Heart left ventricle (tissue), 16 donors: ENCODE results near the gene SPAG9. TPM values are rescaled to one million over a fixed set of nuclear protein-coding genes. Genes with fewer than 3 reads are reported as not detected.
A peak's percentile ranks its signal among the peaks of the same experiment; 100 is the strongest.
"Not testable (repeated sequence)": the region's sequence is repeated elsewhere in the genome, so short reads cannot be mapped to it uniquely, and the experiment has no call there.

Source experiments
- ATAC-seq, 4 donors: fragments of 200-7000 bp; cut with Tn5 transposase; one replicate each; pipeline ENCODE4 v1.9.1; 2020 to 2022; ENCODE audit warnings: moderate library complexity in 4 of 4, mild to moderate bottlenecking in 3 of 4, moderate number of reproducible peaks in 1 of 4
- DNase-seq, 5 donors: peaks; one replicate each; pipeline ENCODE4 v3.0.0-alpha.2; 2020
- H3K27ac ChIP-seq, 12 donors: fragments of 200-600 bp; sonication (generic) in 4 of 12; one replicate each; pipeline versions ENCODE4 v1.5.0 to v1.8.0; 2016 to 2022; ENCODE audit warnings: mild to moderate bottlenecking in 2 of 12
- H3K27me3 ChIP-seq, 9 donors: fragments of 200-600 bp; sonication (generic) in 2 of 9; one replicate each; pipeline versions ENCODE4 v1.5.1 to v1.8.0; 2016 to 2022; ENCODE audit warnings: mild to moderate bottlenecking in 3 of 9
- H3K36me3 ChIP-seq, 9 donors: fragments of 200-600 bp; sonication (generic) in 2 of 9; one replicate each; pipeline versions ENCODE4 v1.5.0 to v1.8.0; 2018 to 2022; ENCODE audit warnings: mild to moderate bottlenecking in 2 of 9
- H3K4me1 ChIP-seq, 12 donors: fragments of 200-600 bp; sonication (generic) in 4 of 12; one replicate each; pipeline versions ENCODE4 v1.5.0 to v1.8.0; 2016 to 2022; ENCODE audit warnings: mild to moderate bottlenecking in 3 of 12
- H3K4me3 ChIP-seq, 12 donors: fragments of 200-600 bp; sonication (generic) in 4 of 12; one replicate each; pipeline versions ENCODE4 v1.5.0 to v1.8.0; 2017 to 2022; ENCODE audit warnings: mild to moderate bottlenecking in 9 of 12, moderate library complexity in 4 of 12
- H3K9me3 ChIP-seq, 12 donors: fragments of 200-600 bp; sonication (generic) in 4 of 12; one replicate each; pipeline versions ENCODE4 v1.5.0 to v1.8.0; 2016 to 2022; ENCODE audit warnings: mild to moderate bottlenecking in 1 of 12
- CTCF ChIP-seq, 12 donors: fragments of 200-600 bp; sonication (generic) in 4 of 12; IDR thresholded peaks; one replicate each; pipeline versions ENCODE4 v1.5.0 to v1.8.0; 2018 to 2022; ENCODE audit warnings: antibody characterized with exemption in 12 of 12, mild to moderate bottlenecking in 5 of 12
- POLR2A ChIP-seq, 2 donors: fragments of 450-650 bp; IDR thresholded peaks; one replicate each; pipeline ENCODE4 v1.6.1; 2017; ENCODE audit warnings: antibody characterized with exemption in 2 of 2, mild to moderate bottlenecking in 2 of 2, moderate library complexity in 2 of 2
- WGBS, 4 donors: extraction: QIAGEN DNeasy Blood & Tissue Kit in 2 of 4; methylation state at CpG; one replicate each; pipeline versions ENCODE4 v1.1.5 to v1.1.7; 2013 to 2018; 5-methylcytosine and 5-hydroxymethylcytosine counted together
- intact Hi-C, 10 donors: fragments of 100-400 bp; cut with DNase I; formaldehyde crosslinking; loops; one replicate each; pipeline versions ENCODE4 v1.11.1 to v1.14.2; 2022
- polyA plus RNA-seq, 2 donors: library from polyadenylated mRNA; stranded (reverse); fragments of 200-250 nt; gene quantifications; one replicate each; pipeline ENCODE4 v1.2.3, GENCODE V29; 2013
- total RNA-seq, 9 donors: library from RNA; depleted of rRNA in 2 of 9; stranded (reverse); fragments of >200 nt in 2 of 9; fragmentation: NEBNext Ultra II Directional in 3 of 9; extraction: Animal tissue kit (Norgen Biotek cat#: 25700) in 3 of 9; gene quantifications; one replicate each; pipeline versions ENCODE4 v1.1.0 to v1.2.4, GENCODE V29; 2016 to 2023
- donor health status: ischemic (EF 13 %, LVEDD 7.1; RV severe dilation, severe dysfunction).
- donor health status: healthy with polysubstance abuse.
- donor health status: DM: no; HTN: yes; CAD: no.
- donor health status: DM: no; HTN: no; CAD: no.
- donor health status: ischemic (EF 25% LVEDD 6.9; RV normal size, moderate dysfunction).
- donor health status: ischemic (EF 25% LVEDD 5.7; RV mildly dilated, moderate dysfunction).
- donor health status: healthy.
- donor health status: DM: yes; HTN: yes; CAD: no.
- donor health status: ischemic (EF 35%, LVEDD 5.7; RV mildly dilated, moderate dysfunction).
- donor health status: nonischemic (EF 11% LVEDD 7.7; RV severe dilation, severe dysfunction).
- donor health status: DM: yes; HTN: yes; CAD: no.
- donor health status: PGD.
- donor health status: ischemic (EF 29% LVEDD 5.4; RV normal size, mild dysfunction).
- donor health status: nonischemic (EF 23%, LVEDD 6.1; RV moderate dilation, normal function).

The SPAG9 gene
- total and polyA plus RNA-seq, 11 donors, result 15.9 to 65.4 (median 52.9) TPM

GRCh38 chr17:51133365-51133764 lies 12.7 kb upstream of the SPAG9 start:
- Histone ChIP-seq H3K9me3 (no peaks in the 10 kb centered on the region), H3K36me3 (no peaks in the 10 kb centered on the region), H3K27me3 (no peaks in the 10 kb centered on the region), H3K27ac (peak overlapping the region in 11 of 12 donors; percentile 55 to 81 (median 73)), H3K4me1 (peaks cover 0 to 19% (median 8%) of the 10 kb centered on the region in 12 donors), H3K4me3 (no peak overlapping the region)
- DNase-seq (no peak), ATAC-seq (no peak)
- TF ChIP-seq POLR2A (IDR thresholded peaks at IDR 0.05) (no peak), CTCF (IDR thresholded peaks at IDR 0.05) (no peak)
- 73 to 89% (median 80%) methylated on average over 2 of the region's 2 CpGs for WGBS, 4 donors
- intact Hi-C loops, result no loop called here

- intact Hi-C loops, result no loop called here
- no peak overlapping the region for H3K4me3 ChIP-seq
- no peak for DNase-seq
- TF ChIP-seq CTCF (IDR thresholded peaks at IDR 0.05) (no peak), POLR2A (IDR thresholded peaks at IDR 0.05) (no peak)
- H3K4me1 ChIP-seq, result peaks cover 0 to 22% (median 8%) of the 10 kb centered on the region in 12 donors
- no peaks in the 10 kb centered on the region for H3K9me3 ChIP-seq
- no peaks in the 10 kb centered on the region for H3K27me3 ChIP-seq
- H3K36me3 ChIP-seq, result no peaks in the 10 kb centered on the region
- peak overlapping the region in 11 of 12 donors; percentile 55 to 81 (median 73) for H3K27ac ChIP-seq
- peak; percentile 60 to 91 (median 82) for ATAC-seq
These were observed 12.3 kb upstream of the SPAG9 start for GRCh38 chr17:51132964-51133319.

- peaks cover 0 to 17% (median 6%) of the 10 kb centered on the region in 12 donors for H3K4me1 ChIP-seq
- H3K4me3 ChIP-seq, result no peak overlapping the region
- TF ChIP-seq CTCF (IDR thresholded peaks at IDR 0.05) (no peak), POLR2A (IDR thresholded peaks at IDR 0.05) (no peak)
- intact Hi-C loops, result no loop called here
- DNase-seq, result peak in 1 of 5 donors; percentile 11
- no peaks in the 10 kb centered on the region for H3K9me3 ChIP-seq
- no peak overlapping the region for H3K27ac ChIP-seq
- H3K27me3 ChIP-seq, result no peaks in the 10 kb centered on the region
- H3K36me3 ChIP-seq, result no peaks in the 10 kb centered on the region
- ATAC-seq, result no peak
- 62 to 74% (median 64%) methylated on average over 3 of the region's 3 CpGs for WGBS, 4 donors
These were observed 7.4 kb upstream of the SPAG9 start for GRCh38 chr17:51128076-51128475.

- Histone ChIP-seq H3K27ac (peak overlapping the region in 1 of 12 donors; percentile 38), H3K36me3 (no peaks in the 10 kb centered on the region), H3K4me3 (no peak overlapping the region), H3K4me1 (peaks cover 0 to 17% (median 4%) of the 10 kb centered on the region in 12 donors), H3K27me3 (no peaks in the 10 kb centered on the region), H3K9me3 (no peaks in the 10 kb centered on the region)
- no peak for DNase-seq
- 93 to 96% (median 94%) methylated on average over 5 of the region's 5 CpGs for WGBS, 4 donors
- no peak for ATAC-seq
- TF ChIP-seq POLR2A (IDR thresholded peaks at IDR 0.05) (no peak), CTCF (IDR thresholded peaks at IDR 0.05) (no peak)
- intact Hi-C loops, result loop anchor here in 1 of 10 donors (5.0 kb wide), 1 partner anchor 258 kb away; the partner anchor contains the start of gene TOB1
These were observed 4.2 kb upstream of the SPAG9 start for GRCh38 chr17:51124640-51125503.

- DNase-seq, H3K36me3 ChIP-seq, H3K9me3 ChIP-seq, H3K27me3 ChIP-seq, H3K4me3 ChIP-seq, ATAC-seq: not testable (repeated sequence)
- intact Hi-C loops, result loop anchor here in 1 of 10 donors (5.0 kb wide), 1 partner anchor 255 kb away; the partner anchor contains the start of gene TOB1
- H3K27ac ChIP-seq, result peak overlapping the region in 11 of 12 donors; percentile 95 to 100 (median 99)
- WGBS, 4 donors, result 91 to 96% (median 95%) methylated on average over 10 of the region's 10 CpGs
- H3K4me1 ChIP-seq, result peaks cover 8 to 35% (median 20%) of the 10 kb centered on the region in 12 donors
These were observed 1.9 kb upstream of the SPAG9 start for GRCh38 chr17:51122473-51123115.
